Neural cell (in vitro differentiated cells): ENCODE measurements around the gene GRID1. TPM values are rescaled to one million over a fixed set of nuclear protein-coding genes. Genes with fewer than 3 reads are reported as not detected.

Source experiments
- H2AFZ ChIP-seq: fragments of 200-600, 300-800 bp; sonication (generic), shearing (Covaris generic); 2 replicates; pipeline ENCODE4 v1.6.0; 2014; ENCODE audit warnings: low read depth, mild to moderate bottlenecking, antibody characterized with exemption, low read length, moderate library complexity
- H3F3A ChIP-seq: fragments of 200-600 bp; shearing (Covaris generic); 2 replicates; pipeline ENCODE4 v1.6.1; 2016; ENCODE audit warnings: mild to moderate bottlenecking, moderate library complexity, mixed read lengths, antibody characterized with exemption, low read length; ENCODE audit not compliant: insufficient read depth, poor library complexity, severe bottlenecking
- H3K27ac ChIP-seq: fragments of 200-600, 300-800 bp; sonication (generic), shearing (Covaris generic); 2 replicates; pipeline ENCODE4 v1.5.1; 2014; ENCODE audit warnings: mild to moderate bottlenecking, low read length, moderate library complexity
- H3K27me3 ChIP-seq: fragments of 300-800, 200-600 bp; sonication (generic), shearing (Covaris generic); 2 replicates; pipeline ENCODE4 v1.6.0; 2014; ENCODE audit warnings: mild to moderate bottlenecking, low read depth, low read length, moderate library complexity; ENCODE audit not compliant: insufficient read depth
- H3K36me3 ChIP-seq: fragments of 300-800, 200-600 bp; sonication (generic), shearing (Covaris generic); 2 replicates; pipeline ENCODE4 v1.5.1; 2014; ENCODE audit warnings: mild to moderate bottlenecking, antibody characterized with exemption, low read length, moderate library complexity; ENCODE audit not compliant: insufficient read depth
- H3K4me2 ChIP-seq: fragments of 300-800, 200-600 bp; sonication (generic), shearing (Covaris generic); 2 replicates; pipeline ENCODE4 v1.6.0; 2014; ENCODE audit warnings: mild to moderate bottlenecking, low read length
- H3K4me3 ChIP-seq: fragments of 300-800, 200-600 bp; sonication (generic), shearing (Covaris generic); 2 replicates; pipeline ENCODE4 v1.5.1; 2014; ENCODE audit warnings: mild to moderate bottlenecking, low read length, moderate library complexity
- H3K79me2 ChIP-seq: fragments of 200-600 bp; shearing (Covaris generic); replicated peaks from 2 replicates; pipeline ENCODE4 v1.6.0; 2014; ENCODE audit warnings: mild to moderate bottlenecking, low read length, moderate library complexity; ENCODE audit not compliant: insufficient read depth
- H3K9ac ChIP-seq: fragments of 300-800, 200-600 bp; sonication (generic), shearing (Covaris generic); 2 replicates; pipeline ENCODE4 v1.6.1; 2016; ENCODE audit warnings: mild to moderate bottlenecking, low read length, mixed read lengths
- H3K9me2 ChIP-seq: fragments of 200-600 bp; shearing (Covaris generic); 2 replicates; pipeline ENCODE4 v1.6.1; 2016; ENCODE audit warnings: mild to moderate bottlenecking, low read length, mixed read lengths; ENCODE audit not compliant: insufficient read depth
- H3K9me3 ChIP-seq: fragments of 200-600, 300-800 bp; sonication (generic), shearing (Covaris generic); 2 replicates; pipeline ENCODE4 v1.6.1; 2016; ENCODE audit warnings: mild to moderate bottlenecking, mixed run types, low read length, moderate library complexity, mixed read lengths
- H4K20me1 ChIP-seq: fragments of 200-600 bp; shearing (Covaris generic); 2 replicates; pipeline ENCODE4 v1.6.1; 2016; ENCODE audit warnings: mild to moderate bottlenecking, mixed run types; ENCODE audit not compliant: insufficient read depth
- CTCF ChIP-seq: fragments of 450-650 bp; IDR thresholded peaks from 2 replicates; pipeline ENCODE4 v1.5.1; 2014; ENCODE audit warnings: antibody characterized with exemption, mild to moderate bottlenecking, moderate library complexity; ENCODE audit not compliant: poor library complexity, severe bottlenecking
- EP300 ChIP-seq: fragments of 450-650 bp; conservative IDR thresholded peaks from 2 replicates; pipeline ENCODE4 v1.6.1; 2014; ENCODE audit warnings: antibody characterized with exemption, mild to moderate bottlenecking, moderate library complexity; ENCODE audit not compliant: poor library complexity, severe bottlenecking
- EZH2 ChIP-seq: fragments of 200-600, 300-800 bp; shearing (Covaris generic), sonication (generic); IDR thresholded peaks from 2 replicates; pipeline ENCODE4 v1.6.1; 2014; ENCODE audit warnings: antibody characterized with exemption, low read length, borderline replicate concordance, mild to moderate bottlenecking; ENCODE audit not compliant: insufficient read depth, poor library complexity, severe bottlenecking
- MXI1 ChIP-seq: fragments of 450-650 bp; conservative IDR thresholded peaks from 2 replicates; pipeline ENCODE4 v1.6.1; 2014; ENCODE audit warnings: antibody characterized with exemption, mild to moderate bottlenecking; ENCODE audit not compliant: poor library complexity, severe bottlenecking
- POLR2AphosphoS5 ChIP-seq: IDR thresholded peaks from 2 replicates; pipeline ENCODE4 v1.6.1; 2012
- RAD21 ChIP-seq: fragments of 450-650 bp; conservative IDR thresholded peaks from 2 replicates; pipeline ENCODE4 v1.6.1; 2014; ENCODE audit warnings: antibody characterized with exemption, mild to moderate bottlenecking, moderate library complexity
- SMC3 ChIP-seq: fragments of 450-650 bp; conservative IDR thresholded peaks from 2 replicates; pipeline ENCODE4 v1.6.1; 2014; ENCODE audit warnings: antibody characterized with exemption, mild to moderate bottlenecking, moderate library complexity; ENCODE audit not compliant: poor library complexity
- TAF1 ChIP-seq: IDR thresholded peaks from 2 replicates; pipeline ENCODE4 v1.6.1; 2012; ENCODE audit warnings: low read depth
- polyA plus RNA-seq: library from polyadenylated mRNA; depleted of rRNA; stranded (reverse); fragments of >200 nt; gene quantifications from 2 replicates; pipeline ENCODE4 v1.2.3, GENCODE V29; 2014
- TF ChIP-seq, protein P1 (sequence below): IDR thresholded peaks from 2 replicates; pipeline ENCODE4 v1.6.1; 2012; ENCODE audit warnings: borderline replicate concordance

The GRID1 gene
- polyA plus RNA-seq, 1 donor from 2014 or later: 7.3 TPM

GRCh38 chr10:85611093-85611740, 755.4 kb downstream of the GRID1 start:
- no peak overlapping the region for H3K9ac ChIP-seq
- H3K36me3 ChIP-seq: no peaks in the 10 kb centered on the region
- H3K27ac ChIP-seq: no peak overlapping the region
- no peak overlapping the region for H3K4me2 ChIP-seq
- no peaks in the 10 kb centered on the region for H4K20me1 ChIP-seq
- H2AFZ ChIP-seq: no peak overlapping the region
- H3F3A ChIP-seq: no peaks in the 10 kb centered on the region
- no peaks in the 10 kb centered on the region for H3K9me2 ChIP-seq
- H3K9me3 ChIP-seq: no peaks in the 10 kb centered on the region
- H3K79me2 ChIP-seq: no peaks in the 10 kb centered on the region
- H3K4me3 ChIP-seq: no peak overlapping the region
- TF ChIP-seq, protein P1, sequence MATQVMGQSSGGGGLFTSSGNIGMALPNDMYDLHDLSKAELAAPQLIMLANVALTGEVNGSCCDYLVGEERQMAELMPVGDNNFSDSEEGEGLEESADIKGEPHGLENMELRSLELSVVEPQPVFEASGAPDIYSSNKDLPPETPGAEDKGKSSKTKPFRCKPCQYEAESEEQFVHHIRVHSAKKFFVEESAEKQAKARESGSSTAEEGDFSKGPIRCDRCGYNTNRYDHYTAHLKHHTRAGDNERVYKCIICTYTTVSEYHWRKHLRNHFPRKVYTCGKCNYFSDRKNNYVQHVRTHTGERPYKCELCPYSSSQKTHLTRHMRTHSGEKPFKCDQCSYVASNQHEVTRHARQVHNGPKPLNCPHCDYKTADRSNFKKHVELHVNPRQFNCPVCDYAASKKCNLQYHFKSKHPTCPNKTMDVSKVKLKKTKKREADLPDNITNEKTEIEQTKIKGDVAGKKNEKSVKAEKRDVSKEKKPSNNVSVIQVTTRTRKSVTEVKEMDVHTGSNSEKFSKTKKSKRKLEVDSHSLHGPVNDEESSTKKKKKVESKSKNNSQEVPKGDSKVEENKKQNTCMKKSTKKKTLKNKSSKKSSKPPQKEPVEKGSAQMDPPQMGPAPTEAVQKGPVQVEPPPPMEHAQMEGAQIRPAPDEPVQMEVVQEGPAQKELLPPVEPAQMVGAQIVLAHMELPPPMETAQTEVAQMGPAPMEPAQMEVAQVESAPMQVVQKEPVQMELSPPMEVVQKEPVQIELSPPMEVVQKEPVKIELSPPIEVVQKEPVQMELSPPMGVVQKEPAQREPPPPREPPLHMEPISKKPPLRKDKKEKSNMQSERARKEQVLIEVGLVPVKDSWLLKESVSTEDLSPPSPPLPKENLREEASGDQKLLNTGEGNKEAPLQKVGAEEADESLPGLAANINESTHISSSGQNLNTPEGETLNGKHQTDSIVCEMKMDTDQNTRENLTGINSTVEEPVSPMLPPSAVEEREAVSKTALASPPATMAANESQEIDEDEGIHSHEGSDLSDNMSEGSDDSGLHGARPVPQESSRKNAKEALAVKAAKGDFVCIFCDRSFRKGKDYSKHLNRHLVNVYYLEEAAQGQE: no peak
- TF ChIP-seq RAD21 (no peak), SMC3 (no peak)
- H3K27me3 ChIP-seq: no peaks in the 10 kb centered on the region

DNA sequence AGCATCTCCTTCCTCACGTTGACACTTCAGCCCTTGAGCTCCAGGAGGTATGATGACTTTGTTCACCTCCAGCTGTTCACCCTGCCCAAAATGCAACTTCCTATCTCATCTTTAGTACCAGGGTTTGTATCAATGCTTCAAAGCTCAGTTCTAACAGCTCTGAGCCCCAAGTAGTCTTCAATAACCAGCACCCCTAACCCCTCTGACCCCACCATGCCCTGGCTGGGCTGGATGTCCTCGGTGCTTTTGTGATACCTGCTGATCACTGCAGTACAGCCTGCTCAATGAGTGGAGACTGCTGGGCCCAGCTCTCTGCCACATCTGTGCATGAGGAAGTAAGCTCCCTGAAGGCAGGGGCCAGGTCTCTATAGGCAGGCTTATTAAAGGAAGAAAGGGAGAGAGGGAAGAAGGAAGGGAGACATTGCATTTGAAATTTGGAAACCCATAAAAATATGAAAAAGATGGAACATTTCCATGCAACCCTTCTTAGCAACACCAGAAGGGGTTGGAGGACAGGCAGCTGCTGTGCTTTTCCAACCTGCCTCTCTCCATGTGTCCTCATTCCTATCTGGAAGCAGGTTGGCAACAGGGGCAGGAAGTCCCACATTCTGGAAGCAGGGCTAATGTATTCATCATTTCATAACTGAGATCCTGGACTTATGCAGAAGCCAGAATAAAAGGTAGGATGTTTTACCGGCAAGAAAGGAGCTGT, 756.1 kb downstream of the GRID1 start:
- no peak overlapping the region for H2AFZ ChIP-seq
- H4K20me1 ChIP-seq: no peaks in the 10 kb centered on the region
- no peak for TF ChIP-seq CTCF
- TF ChIP-seq SMC3: no peak
- no peak for TF ChIP-seq TAF1
- TF ChIP-seq EP300: no peak
- no peak for TF ChIP-seq MXI1
- TF ChIP-seq POLR2AphosphoS5: no peak
- no peak for TF ChIP-seq RAD21
- TF ChIP-seq, protein P1: no peak
- TF ChIP-seq EZH2: no peak

More for the DNA sequence above, 756.1 kb downstream of the GRID1 start:
- H3K27me3 ChIP-seq: no peaks in the 10 kb centered on the region
- H3K4me2 ChIP-seq: no peak overlapping the region
- H3K9me2 ChIP-seq: no peaks in the 10 kb centered on the region
- H3K36me3 ChIP-seq: no peaks in the 10 kb centered on the region
- no peak overlapping the region for H3K27ac ChIP-seq
- H3K9ac ChIP-seq: no peak overlapping the region
- H3K4me3 ChIP-seq: no peak overlapping the region
- H3K79me2 ChIP-seq: no peaks in the 10 kb centered on the region
- H3K9me3 ChIP-seq: no peaks in the 10 kb centered on the region
- H3F3A ChIP-seq: no peaks in the 10 kb centered on the region
